ENCODE data around the gene DRGX.

The DRGX gene

GRCh38 chr10:49322371-49323170, 73.3 kb downstream of the DRGX start:
- in situ Hi-C loops (cut with MboI; ENCODE audit: low sequenced_read_pairs), result no loop called here

- in situ Hi-C loops (cut with MboI; ENCODE audit: low sequenced_read_pairs), result no loop called here
Measured at GRCh38 chr10:49321021-49321420, 74.9 kb downstream of the DRGX start.

- in situ Hi-C loops (cut with MboI; ENCODE audit: low sequenced_read_pairs), result no loop called here
Measured at GRCh38 chr10:49320191-49320590, 75.7 kb downstream of the DRGX start.

- in situ Hi-C loops (cut with MboI; ENCODE audit: low sequenced_read_pairs), result no loop called here
Measured at GRCh38 chr10:49319206-49319605, 76.7 kb downstream of the DRGX start.

- in situ Hi-C loops (cut with MboI; ENCODE audit: low sequenced_read_pairs), result no loop called here
Measured at GRCh38 chr10:49318755-49319154, 77.1 kb downstream of the DRGX start.

- in situ Hi-C loops (cut with MboI; ENCODE audit: low sequenced_read_pairs), result no loop called here
Measured at GRCh38 chr10:49318028-49318427, 77.9 kb downstream of the DRGX start.

GRCh38 chr10:49314806-49315205, 81.1 kb downstream of the DRGX start:
- in situ Hi-C loops (cut with MboI; ENCODE audit: low sequenced_read_pairs), result no loop called here
